Stomach smooth muscle (tissue), 2 donors: ENCODE measurements around the gene MERTK.
"Not testable (repeated sequence)": the region's sequence is repeated elsewhere in the genome, so short reads cannot be mapped to it uniquely, and the experiment has no call there.

Experiments used
- H3K27ac ChIP-seq: one replicate; pipeline ENCODE4 v1.7.0; 2013; ENCODE audit warnings: mild to moderate bottlenecking, low read length, inconsistent platforms
- H3K27me3 ChIP-seq, 2 donors: one replicate each; pipeline ENCODE4 v1.7.0; 2013; ENCODE audit warnings: low read length in 2 of 2; ENCODE audit not compliant: insufficient read depth in 2 of 2, control insufficient read depth in 1 of 2
- H3K36me3 ChIP-seq, 2 donors: one replicate each; pipeline ENCODE4 v1.7.0; 2013; ENCODE audit warnings: low read length in 2 of 2; ENCODE audit not compliant: control insufficient read depth in 2 of 2, insufficient read depth in 2 of 2
- H3K4me1 ChIP-seq: one replicate; pipeline ENCODE4 v1.7.0; 2013; ENCODE audit warnings: low read length; ENCODE audit not compliant: control insufficient read depth, insufficient read depth
- H3K4me3 ChIP-seq, 2 donors: one replicate each; pipeline ENCODE4 v1.7.0; 2013; ENCODE audit warnings: low read length in 2 of 2
- H3K9ac ChIP-seq, 2 donors: one replicate each; pipeline ENCODE4 v1.7.0; 2013; ENCODE audit warnings: low read length in 2 of 2, mild to moderate bottlenecking in 1 of 2
- H3K9me3 ChIP-seq, 2 donors: one replicate each; pipeline ENCODE4 v1.7.0; 2013; ENCODE audit warnings: low read length in 2 of 2; ENCODE audit not compliant: control insufficient read depth in 2 of 2
- donor health status: healthy.
- donor health status: Pancreatic carcinoma.

Gene MERTK

GRCh38 chr2:112041460-112041859 is 143.1 kb downstream of the MERTK start:
- not testable (repeated sequence) for H3K27me3 ChIP-seq, H3K9ac ChIP-seq, H3K36me3 ChIP-seq, H3K4me1 ChIP-seq, H3K27ac ChIP-seq, H3K4me3 ChIP-seq, H3K9me3 ChIP-seq

- Histone ChIP-seq H3K36me3 (no peaks in the 10 kb centered on the region), H3K9me3 (peaks cover 0 to 2% of the 10 kb centered on the region in 2 donors), H3K4me3 (no peak overlapping the region), H3K9ac (no peak overlapping the region), H3K27me3 (no peaks in the 10 kb centered on the region), H3K4me1 (no peaks in the 10 kb centered on the region), H3K27ac (no peak overlapping the region)
Observed at GRCh38 chr2:112045446-112046014, 147.1 kb downstream of the MERTK start.

- Histone ChIP-seq H3K36me3 (no peaks in the 10 kb centered on the region), H3K9me3 (peaks cover 0 to 2% of the 10 kb centered on the region in 2 donors), H3K4me1 (no peaks in the 10 kb centered on the region), H3K27ac (no peak overlapping the region), H3K9ac (no peak overlapping the region), H3K4me3 (no peak overlapping the region), H3K27me3 (no peaks in the 10 kb centered on the region)
Observed at GRCh38 chr2:112046231-112046630, 147.8 kb downstream of the MERTK start.

- H3K9me3 ChIP-seq, result peaks cover 0 to 2% of the 10 kb centered on the region in 2 donors
- no peak overlapping the region for H3K9ac ChIP-seq
- no peak overlapping the region for H3K27ac ChIP-seq
- no peaks in the 10 kb centered on the region for H3K36me3 ChIP-seq
- no peaks in the 10 kb centered on the region for H3K27me3 ChIP-seq
- no peaks in the 10 kb centered on the region for H3K4me1 ChIP-seq
- no peak overlapping the region for H3K4me3 ChIP-seq
Observed at GRCh38 chr2:112047537-112048235, 149.3 kb downstream of the MERTK start.

- no peaks in the 10 kb centered on the region for H3K36me3 ChIP-seq
- no peak overlapping the region for H3K27ac ChIP-seq
- H3K27me3 ChIP-seq, result no peaks in the 10 kb centered on the region
- peaks cover 0 to 2% of the 10 kb centered on the region in 2 donors for H3K9me3 ChIP-seq
- H3K9ac ChIP-seq, result no peak overlapping the region
- no peaks in the 10 kb centered on the region for H3K4me1 ChIP-seq
- no peak overlapping the region for H3K4me3 ChIP-seq
Observed at GRCh38 chr2:112048236-112048592, 149.8 kb downstream of the MERTK start.

- peaks cover 0 to 2% of the 10 kb centered on the region in 2 donors for H3K9me3 ChIP-seq
- H3K27me3 ChIP-seq, result no peaks in the 10 kb centered on the region
- peaks cover 6% of the 10 kb centered on the region for H3K4me1 ChIP-seq
- no peak overlapping the region for H3K4me3 ChIP-seq
- no peak overlapping the region for H3K9ac ChIP-seq
- no peaks in the 10 kb centered on the region for H3K36me3 ChIP-seq
- no peak overlapping the region for H3K27ac ChIP-seq
Observed at GRCh38 chr2:112048887-112049286, 150.5 kb downstream of the MERTK start.

GRCh38 chr2:112050316-112050715 is 151.9 kb downstream of the MERTK start:
- no peak overlapping the region for H3K27ac ChIP-seq
- no peaks in the 10 kb centered on the region for H3K36me3 ChIP-seq
- H3K9me3 ChIP-seq, result no peaks in the 10 kb centered on the region
- H3K4me1 ChIP-seq, result peaks cover 7% of the 10 kb centered on the region
- no peak overlapping the region for H3K9ac ChIP-seq
- H3K27me3 ChIP-seq, result no peaks in the 10 kb centered on the region
- H3K4me3 ChIP-seq, result no peak overlapping the region

GRCh38 chr2:112053917-112054846 is 155.8 kb downstream of the MERTK start:
- Histone ChIP-seq H3K4me3 (peak overlapping the region; percentile 81), H3K27me3 (no peaks in the 10 kb centered on the region), H3K36me3 (no peaks in the 10 kb centered on the region), H3K4me1 (peaks cover 9% of the 10 kb centered on the region), H3K9me3 (no peaks in the 10 kb centered on the region), H3K27ac (peak overlapping the region; percentile 85), H3K9ac (peak overlapping the region; percentile 67 to 86)

GRCh38 chr2:112054847-112055729 is 156.7 kb downstream of the MERTK start, which contains the start of gene TMEM87B:
TMEM87B (plus strand) TSS chr2:112055269; CDS start chr2:112055592, 323 bp downstream.
- peak within 1 kb of the TSS; percentile 90 for H3K27ac ChIP-seq
- no peaks in the 10 kb centered on the region for H3K9me3 ChIP-seq
- peaks cover 9% of the 10 kb centered on the region for H3K4me1 ChIP-seq
- H3K4me3 ChIP-seq, result peak within 1 kb of the TSS; percentile 87 to 90
- H3K27me3 ChIP-seq, result no peaks in the 10 kb centered on the region
- no peaks in the 10 kb centered on the region for H3K36me3 ChIP-seq
- H3K9ac ChIP-seq, result peak within 1 kb of the TSS; percentile 76 to 86
